ENCODE measurements around the gene SLC38A11. TPM values are rescaled to one million over a fixed set of nuclear protein-coding genes. Genes with fewer than 3 reads are reported as not detected.
A peak's percentile ranks its signal among the peaks of the same experiment; 100 is the strongest.

SLC38A11 gene
- total and polyA plus RNA-seq, 2 donors (not counting 1 experiment from before 2014, with no cell fraction given): 5.4 to 46.8 TPM

- H3K9me3 Mint-ChIP-seq (ENCODE audit: insufficient read depth): peaks cover 2% of the 10 kb centered on the region
- H3K27me3 ChIP-seq (replicated peaks in 1 of 4; ENCODE audit: control extremely low read depth in 1 of 4, control insufficient read depth in 3 of 4, insufficient read depth in 4 of 4, low read length in 3 of 4): no peaks in the 10 kb centered on the region
- no peaks in the 10 kb centered on the region for H3K36me3 ChIP-seq (replicated peaks in 1 of 2; ENCODE audit: control extremely low read depth in 1 of 2, control insufficient read depth in 1 of 2, extremely low read depth in 1 of 2, insufficient read depth in 2 of 2, low read length in 1 of 2)
- peak overlapping the region; percentile 1 to 48 for H3K27ac ChIP-seq (ENCODE audit: low read length in 2 of 2)
- TF ChIP-seq CTCF (IDR thresholded peaks at IDR 0.05): no peak
- no peak for TF ChIP-seq EZH2 (IDR thresholded peaks at IDR 0.05; ENCODE audit: borderline replicate concordance, insufficient read depth, low read depth, low read length, poor library complexity, severe bottlenecking)
- H2AFZ ChIP-seq (ENCODE audit: insufficient read depth, low read depth, low read length, poor library complexity, severe bottlenecking): no peak overlapping the region
- H3K9me3 ChIP-seq (ENCODE audit: control extremely low read depth in 1 of 3, control insufficient read depth in 2 of 3, insufficient read depth in 1 of 3, low read length in 2 of 3): peaks cover 0 to 8% (median 0%) of the 10 kb centered on the region in 3 donors
- H3K4me3 ChIP-seq (ENCODE audit: control extremely low read depth in 1 of 5, extremely low read depth in 1 of 5, insufficient read depth in 1 of 5, low read depth in 2 of 5, low read length in 4 of 5): peak overlapping the region in 1 of 5 experiments; percentile 13
- H3K4me2 ChIP-seq (replicated peaks; ENCODE audit: low read depth, low read length, poor library complexity, severe bottlenecking): peak overlapping the region; percentile 67
- ATAC-seq (ENCODE audit: low read depth) (no peak), DNase-seq (no peak)
- H3K27me3 Mint-ChIP-seq: no peaks in the 10 kb centered on the region
- peaks cover 72% of the 10 kb centered on the region for H3K4me1 Mint-ChIP-seq
- peak overlapping the region; percentile 20 for H3K4me3 Mint-ChIP-seq
- peaks cover 65 to 77% of the 10 kb centered on the region in 2 donors for H3K4me1 ChIP-seq (ENCODE audit: control insufficient read depth in 2 of 2, insufficient read depth in 2 of 2, low read length in 2 of 2)
- intact Hi-C loops (cut with micrococcal nuclease): loop anchor here (5.0 to 10.0 kb wide), 2 partner anchors 132 to 214 kb away; partner anchors contain the start of gene COBLL1
- H3K27ac Mint-ChIP-seq: no peak overlapping the region
- no peak overlapping the region for H3K9ac ChIP-seq (ENCODE audit: low read length)
- POLR2A ChIA-PET: no interaction called here
- CTCF ChIA-PET: interaction anchor here (0.9 kb wide), 1 partner anchor 17 kb away, joined by 4 read pairs; no protein-coding TSS in a partner anchor
- no peaks in the 10 kb centered on the region for H3K79me2 ChIP-seq (ENCODE audit: control insufficient read depth, insufficient read depth, low read length)
- H4K20me1 ChIP-seq (ENCODE audit: control insufficient read depth, insufficient read depth, low read length, poor library complexity, severe bottlenecking): no peaks in the 10 kb centered on the region
- 80% methylated on average over 1 of the region's 3 CpGs for WGBS (ENCODE audit: insufficient coverage)
Observed at GRCh38 chr2:164976301-164976700, 21.0 kb upstream of the SLC38A11 start.

GRCh38 chr2:164975891-164976290 lies 20.6 kb upstream of the SLC38A11 start:
- no peaks in the 10 kb centered on the region for H3K36me3 ChIP-seq (replicated peaks in 1 of 2; ENCODE audit: control extremely low read depth in 1 of 2, control insufficient read depth in 1 of 2, extremely low read depth in 1 of 2, insufficient read depth in 2 of 2, low read length in 1 of 2)
- H3K4me2 ChIP-seq (replicated peaks; ENCODE audit: low read depth, low read length, poor library complexity, severe bottlenecking): peak overlapping the region; percentile 67
- ChIA-PET POLR2A (no interaction called here), CTCF (interaction anchor here (0.7 to 0.9 kb wide), 2 partner anchors 17 to 283 kb away, joined by 4 read pairs; no protein-coding TSS in a partner anchor)
- intact Hi-C loops (cut with micrococcal nuclease): loop anchor here (5.0 to 10.0 kb wide), 2 partner anchors 131 to 214 kb away; partner anchors contain the start of gene COBLL1
- no peaks in the 10 kb centered on the region for H4K20me1 ChIP-seq (ENCODE audit: control insufficient read depth, insufficient read depth, low read length, poor library complexity, severe bottlenecking)
- TF ChIP-seq EZH2 (IDR thresholded peaks at IDR 0.05; ENCODE audit: borderline replicate concordance, insufficient read depth, low read depth, low read length, poor library complexity, severe bottlenecking) (no peak), CTCF (IDR thresholded peaks at IDR 0.05) (no peak)
- DNase-seq (peak; percentile 46), ATAC-seq (ENCODE audit: low read depth) (peak; percentile 65)
- no peaks in the 10 kb centered on the region for H3K79me2 ChIP-seq (ENCODE audit: control insufficient read depth, insufficient read depth, low read length)
- H3K4me3 Mint-ChIP-seq: peak overlapping the region; percentile 20
- peaks cover 66 to 77% of the 10 kb centered on the region in 2 donors for H3K4me1 ChIP-seq (ENCODE audit: control insufficient read depth in 2 of 2, insufficient read depth in 2 of 2, low read length in 2 of 2)
- H3K27me3 Mint-ChIP-seq: no peaks in the 10 kb centered on the region
- peaks cover 0 to 8% (median 0%) of the 10 kb centered on the region in 3 donors for H3K9me3 ChIP-seq (ENCODE audit: control extremely low read depth in 1 of 3, control insufficient read depth in 2 of 3, insufficient read depth in 1 of 3, low read length in 2 of 3)
- peaks cover 72% of the 10 kb centered on the region for H3K4me1 Mint-ChIP-seq
- H3K4me3 ChIP-seq (ENCODE audit: control extremely low read depth in 1 of 5, extremely low read depth in 1 of 5, insufficient read depth in 1 of 5, low read depth in 2 of 5, low read length in 4 of 5): peak overlapping the region in 1 of 5 experiments; percentile 13
- H3K9ac ChIP-seq (ENCODE audit: low read length): peak overlapping the region; percentile 4
- WGBS (ENCODE audit: insufficient coverage): no CpG with 5 or more reads among the region's 1 CpG
- no peak overlapping the region for H3K27ac Mint-ChIP-seq
- peak overlapping the region; percentile 1 to 79 for H3K27ac ChIP-seq (ENCODE audit: low read length in 2 of 2)
- no peak overlapping the region for H2AFZ ChIP-seq (ENCODE audit: insufficient read depth, low read depth, low read length, poor library complexity, severe bottlenecking)
- peaks cover 2% of the 10 kb centered on the region for H3K9me3 Mint-ChIP-seq (ENCODE audit: insufficient read depth)
- H3K27me3 ChIP-seq (replicated peaks in 1 of 4; ENCODE audit: control extremely low read depth in 1 of 4, control insufficient read depth in 3 of 4, insufficient read depth in 4 of 4, low read length in 3 of 4): no peaks in the 10 kb centered on the region

All from B cell (primary cell).